ENCODE measurements around the gene MYO15A.

- TF ChIP-seq POLR2A (IDR thresholded peaks at IDR 0.05) = no peak
- TF ChIP-seq CTCF (IDR thresholded peaks at IDR 0.05) = no peak
These were observed 6.7 kb upstream of the MYO15A start for GRCh38 chr17:18101828-18102227.
